NCI-H2107 treated with DMSO at 0.1 percent for 48 hours (cell line): ENCODE results near the gene GLYAT.

ENCODE experiments used
- DNase-seq: peaks from one replicate; lab custom pipeline; 2025; ENCODE audit not compliant: unreplicated experiment; lab: John Stamatoyannopoulos, UW

Gene GLYAT

GRCh38 chr11:58731819-58732218 lies at the start of gene GLYAT:
TSS of gene GLYAT (minus strand) at chr11:58731943. CDS start at chr11:58724496, 7,447 bp downstream.
- DNase-seq: no peak

- DNase-seq: no peak
Observed at GRCh38 chr11:58781345-58781744, 49.6 kb upstream of the GLYAT start.

- no peak for DNase-seq
Observed at GRCh38 chr11:58780578-58780977, 48.8 kb upstream of the GLYAT start.

- no peak for DNase-seq
Observed at GRCh38 chr11:58776891-58777710, 45.4 kb upstream of the GLYAT start.

GRCh38 chr11:58775066-58775708 lies 43.4 kb upstream of the GLYAT start:
- DNase-seq: no peak

- no peak for DNase-seq
Observed at GRCh38 chr11:58774164-58774593, 42.4 kb upstream of the GLYAT start.

- no peak for DNase-seq
Observed at GRCh38 chr11:58773337-58773736, 41.6 kb upstream of the GLYAT start.

GRCh38 chr11:58772329-58773285 lies 40.9 kb upstream of the GLYAT start:
- DNase-seq: no peak

GRCh38 chr11:58771458-58771855 lies 39.7 kb upstream of the GLYAT start:
- DNase-seq: no peak

GRCh38 chr11:58770627-58771457 lies 39.1 kb upstream of the GLYAT start:
- no peak for DNase-seq

- no peak for DNase-seq
Observed at GRCh38 chr11:58770166-58770565, 38.4 kb upstream of the GLYAT start.

GRCh38 chr11:58769308-58769707 lies 37.6 kb upstream of the GLYAT start:
- DNase-seq: no peak

- no peak for DNase-seq
Observed at GRCh38 chr11:58768137-58768536, 36.4 kb upstream of the GLYAT start.

GRCh38 chr11:58765078-58765477 lies 33.3 kb upstream of the GLYAT start:
- no peak for DNase-seq

- DNase-seq: no peak
Observed at GRCh38 chr11:58763120-58763490, 31.4 kb upstream of the GLYAT start.

GRCh38 chr11:58762284-58763119 lies 30.8 kb upstream of the GLYAT start:
- no peak for DNase-seq

GRCh38 chr11:58757439-58757838 lies 25.7 kb upstream of the GLYAT start:
- DNase-seq: no peak

- DNase-seq: no peak
Observed at GRCh38 chr11:58745705-58746364, 14.1 kb upstream of the GLYAT start.
